ENCODE measurements around the gene PCDHGA1. TPM values are rescaled to one million over a fixed set of nuclear protein-coding genes. Genes with fewer than 3 reads are reported as not detected.

PCDHGA1 gene
- polyA plus RNA-seq, 2 of the 4 experiments (the other 2 are of a cell fraction) = 0.32 to 0.71 TPM

- no peak overlapping the region for H3K27ac ChIP-seq
- DNase-seq (ENCODE audit: low read depth in 1 of 2, low spot score in 1 of 2) (no peak), ATAC-seq (no peak), FAIRE-seq (no peak)
- no peak overlapping the region; the same call in 2 of the 3 replicates for H3K4me2 ChIP-seq
- TF ChIP-seq RFX5 (IDR thresholded peaks at IDR 0.05) = no peak
- no peak for TF ChIP-seq FOXS1 (CRISPR knock-in tag; IDR thresholded peaks at IDR 0.05)
- TF ChIP-seq HOXA7 (CRISPR knock-in tag; IDR thresholded peaks at IDR 0.05) = no peak
- TF ChIP-seq RAD21 (conservative IDR thresholded peaks at IDR 0.05 in 1 of 2, IDR thresholded peaks at IDR 0.05 in 1 of 2) = no peak
- no peak for TF ChIP-seq KDM5A (IDR thresholded peaks at IDR 0.05)
- no peak for TF ChIP-seq HOXB13 (CRISPR knock-in tag; IDR thresholded peaks at IDR 0.05; ENCODE audit: low read depth)
- no peak for TF ChIP-seq HOXB5 (CRISPR knock-in tag; IDR thresholded peaks at IDR 0.05)
- TF ChIP-seq KDM1A (IDR thresholded peaks at IDR 0.05; ENCODE audit: low read depth) = no peak
- no peak for TF ChIP-seq RNF2 (IDR thresholded peaks at IDR 0.05; ENCODE audit: borderline replicate concordance, low read depth)
- TF ChIP-seq HES2 (IDR thresholded peaks at IDR 0.05) = no peak
- H3K4me1 ChIP-seq = peaks cover 32% of the 10 kb centered on the region
- ChIA-PET CTCF (interaction anchor here (0.6 to 12.8 kb wide), 15 partner anchors 8 to 161 kb away, joined by 3 to 163 read pairs (median 8); partner anchors contain the start of genes DIAPH1, PCDHGA5, PCDHGA7 and PCDHGB3), POLR2A (no interaction called here)
- H3K9me3 ChIP-seq = no peaks in the 10 kb centered on the region
- 71% methylated on average over 7 of the region's 7 CpGs for WGBS (ENCODE audit: missing lambda C conversion rate)
- H3K4me3 ChIP-seq = no peak overlapping the region
Measured at GRCh38 chr5:141525653-141526052, 195.3 kb downstream of the PCDHGA1 start.

- CTCF ChIA-PET = interaction anchor here (0.9 to 12.8 kb wide), 8 partner anchors 19 to 433 kb away, joined by 3 to 163 read pairs (median 6); partner anchors contain the start of genes PCDHB11, PCDHB2, PCDHGA2 and PCDHGA7
- no peaks in the 10 kb centered on the region for H3K9me3 ChIP-seq
- H3K4me3 ChIP-seq = no peak overlapping the region
- ATAC-seq (no peak), FAIRE-seq (no peak), DNase-seq (ENCODE audit: low read depth in 1 of 2, low spot score in 1 of 2) (no peak)
- TF ChIP-seq BHLHE40 (IDR thresholded peaks at IDR 0.05; ENCODE audit: low read depth, low read length) (no peak), MAX (IDR thresholded peaks at IDR 0.05) (no peak), CHD4 (IDR thresholded peaks at IDR 0.05; ENCODE audit: borderline replicate concordance) (no peak), HES2 (IDR thresholded peaks at IDR 0.05) (no peak)
- WGBS (ENCODE audit: missing lambda C conversion rate) = 89% methylated on average over 1 of the region's 1 CpG
- H3K4me2 ChIP-seq = no peak overlapping the region
- no peak overlapping the region for H3K27ac ChIP-seq
- H3K4me1 ChIP-seq = peaks cover 16% of the 10 kb centered on the region; the same call in 2 of the 3 replicates
- POLR2A ChIA-PET = no interaction called here
Measured at GRCh38 chr5:141527426-141527825, 197.1 kb downstream of the PCDHGA1 start.

GRCh38 chr5:141528291-141528984 is 198.1 kb downstream of the PCDHGA1 start:
- Histone ChIP-seq H3K4me1 (peaks cover 16% of the 10 kb centered on the region; the same call in 2 of the 3 replicates), H3K27ac (no peak overlapping the region), H3K4me3 (no peak overlapping the region), H3K9me3 (no peaks in the 10 kb centered on the region), H3K4me2 (no peak overlapping the region)
- CTCF ChIA-PET = interaction anchor here (0.8 to 12.8 kb wide), 12 partner anchors 20 to 434 kb away, joined by 3 to 163 read pairs (median 6); partner anchors contain the start of genes PCDHB11, PCDHB2, PCDHGA5 and PCDHGA7
- ATAC-seq (no peak), DNase-seq (ENCODE audit: low read depth in 1 of 2, low spot score in 1 of 2) (no peak), FAIRE-seq (no peak)
- WGBS (ENCODE audit: missing lambda C conversion rate) = 90% methylated on average over 11 of the region's 11 CpGs
- POLR2A ChIA-PET = no interaction called here
- TF ChIP-seq MAZ (IDR thresholded peaks at IDR 0.05; ENCODE audit: borderline replicate concordance, low read depth, low read length) (no peak), RFX5 (IDR thresholded peaks at IDR 0.05) (no peak), NR3C1 (IDR thresholded peaks at IDR 0.05) (no peak), CHD2 (IDR thresholded peaks at IDR 0.05; ENCODE audit: low read length, partially characterized antibody) (no peak), TP53 (CRISPR knock-in tag; IDR thresholded peaks at IDR 0.05) (no peak), BCL3 (IDR thresholded peaks at IDR 0.05) (no peak), FOXS1 (CRISPR knock-in tag; IDR thresholded peaks at IDR 0.05) (no peak), SMC3 (IDR thresholded peaks at IDR 0.05) (no peak), POLR2AphosphoS2 (conservative IDR thresholded peaks at IDR 0.05; ENCODE audit: low read length) (no peak)
